Choroid plexus epithelial cell (primary cell): ENCODE data around the gene UBE2Q2.
"Not testable (repeated sequence)": the region's sequence is repeated elsewhere in the genome, so short reads cannot be mapped to it uniquely, and the experiment has no call there.

Experiments
- DNase-seq: peaks from one replicate; pipeline ENCODE4 v3.0.0-alpha.2; 2010; ENCODE audit warnings: low read depth
- H3K4me3 ChIP-seq: 2 replicates; pipeline ENCODE4 v1.5.1; 2011; ENCODE audit warnings: low read depth, mild to moderate bottlenecking, control low read depth, low read length, moderate library complexity
- TF ChIP-seq, protein P1 (sequence below): conservative IDR thresholded peaks from 2 replicates; pipeline ENCODE4 v1.5.1; 2011; ENCODE audit warnings: low read depth, mild to moderate bottlenecking, control low read depth, inconsistent platforms, low read length, moderate library complexity

UBE2Q2 gene

DNA sequence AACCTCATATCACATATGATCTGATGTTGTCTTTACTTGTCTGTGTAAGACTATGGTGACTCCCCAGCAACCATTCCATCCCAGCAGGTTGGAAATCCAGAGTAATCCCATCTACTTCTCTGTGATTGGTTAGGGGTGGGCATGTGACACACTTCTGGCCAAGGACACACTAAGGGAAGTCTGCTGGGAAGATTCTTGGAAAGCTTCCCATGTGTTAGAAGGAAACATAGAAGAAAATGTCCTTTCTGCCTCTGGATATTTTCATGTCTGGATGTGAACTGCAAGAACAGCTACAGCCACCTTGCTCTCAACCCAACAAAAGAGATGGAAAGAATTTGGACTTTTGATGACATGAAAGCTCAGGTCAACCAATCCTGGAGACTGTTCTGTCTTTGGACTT, 2.6 kb upstream of the UBE2Q2 start:
- H3K4me3 ChIP-seq: no peak overlapping the region
- TF ChIP-seq, protein P1, sequence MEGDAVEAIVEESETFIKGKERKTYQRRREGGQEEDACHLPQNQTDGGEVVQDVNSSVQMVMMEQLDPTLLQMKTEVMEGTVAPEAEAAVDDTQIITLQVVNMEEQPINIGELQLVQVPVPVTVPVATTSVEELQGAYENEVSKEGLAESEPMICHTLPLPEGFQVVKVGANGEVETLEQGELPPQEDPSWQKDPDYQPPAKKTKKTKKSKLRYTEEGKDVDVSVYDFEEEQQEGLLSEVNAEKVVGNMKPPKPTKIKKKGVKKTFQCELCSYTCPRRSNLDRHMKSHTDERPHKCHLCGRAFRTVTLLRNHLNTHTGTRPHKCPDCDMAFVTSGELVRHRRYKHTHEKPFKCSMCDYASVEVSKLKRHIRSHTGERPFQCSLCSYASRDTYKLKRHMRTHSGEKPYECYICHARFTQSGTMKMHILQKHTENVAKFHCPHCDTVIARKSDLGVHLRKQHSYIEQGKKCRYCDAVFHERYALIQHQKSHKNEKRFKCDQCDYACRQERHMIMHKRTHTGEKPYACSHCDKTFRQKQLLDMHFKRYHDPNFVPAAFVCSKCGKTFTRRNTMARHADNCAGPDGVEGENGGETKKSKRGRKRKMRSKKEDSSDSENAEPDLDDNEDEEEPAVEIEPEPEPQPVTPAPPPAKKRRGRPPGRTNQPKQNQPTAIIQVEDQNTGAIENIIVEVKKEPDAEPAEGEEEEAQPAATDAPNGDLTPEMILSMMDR: no peak
- DNase-seq: peak; percentile 73

DNA sequence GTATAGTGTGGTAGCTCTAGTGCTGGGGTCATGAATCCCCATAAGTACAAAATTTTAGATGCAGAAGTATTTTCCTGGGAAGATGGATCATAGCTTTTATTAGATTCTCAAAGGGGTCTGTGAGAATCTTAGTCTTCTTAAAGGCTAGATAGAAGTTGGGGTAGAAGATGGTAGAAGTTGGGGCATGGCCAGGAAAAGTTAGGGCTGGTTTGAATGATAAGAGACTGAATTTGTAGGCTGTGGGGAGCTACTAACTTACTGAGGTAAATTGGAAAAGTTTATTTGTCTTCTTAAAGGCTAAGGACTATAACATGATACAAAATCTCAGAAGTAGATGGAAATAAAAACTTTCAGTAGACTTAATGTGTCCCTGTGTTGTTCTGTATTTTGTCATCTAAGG, 1.6 kb upstream of the UBE2Q2 start:
- H3K4me3 ChIP-seq: no peak overlapping the region
- TF ChIP-seq, protein P1: no peak
- DNase-seq: no peak

DNA sequence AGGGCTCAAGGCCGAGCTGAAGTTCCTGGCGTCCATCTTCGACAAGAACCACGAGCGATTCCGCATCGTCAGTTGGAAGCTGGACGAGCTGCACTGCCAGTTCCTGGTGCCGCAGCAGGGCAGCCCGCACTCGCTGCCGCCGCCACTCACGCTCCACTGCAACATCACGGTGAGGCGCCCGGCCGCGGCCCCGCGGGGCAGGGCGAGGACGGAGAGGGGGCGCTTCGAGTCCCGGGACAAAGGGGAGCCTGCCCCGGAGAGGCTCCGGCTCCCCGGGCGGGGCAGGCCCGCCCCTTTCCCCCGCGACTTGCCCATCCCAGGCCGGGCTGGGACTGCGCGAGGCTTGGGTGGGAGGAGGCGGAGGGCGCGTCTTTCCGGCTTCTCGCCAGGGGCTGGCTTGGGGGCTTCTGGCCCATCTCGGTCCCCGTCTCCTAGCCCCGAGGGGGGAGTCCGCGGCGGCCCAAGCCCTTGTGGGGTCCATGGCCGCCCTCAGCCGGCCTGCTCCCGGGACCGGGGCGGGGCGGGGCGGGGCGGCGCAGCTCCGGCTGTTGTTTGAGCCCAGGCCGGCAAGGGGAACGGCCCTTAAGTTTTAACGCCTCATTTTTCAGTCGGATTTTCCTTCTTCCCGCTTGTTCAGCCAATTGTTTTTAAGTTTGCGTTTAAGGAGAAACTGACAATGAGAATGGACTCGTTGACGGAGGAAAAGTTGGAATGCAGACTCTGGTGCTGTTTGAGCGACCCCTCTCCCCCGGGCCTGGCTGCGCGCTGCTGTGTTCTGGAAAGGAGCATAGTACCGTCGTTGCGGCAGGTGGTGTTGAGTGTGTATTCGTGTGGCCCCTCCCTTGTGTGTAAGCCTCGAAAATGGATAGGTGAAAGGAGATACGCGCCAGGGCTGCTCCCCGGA, 683 bp downstream of the UBE2Q2 start:
- peak overlapping the region; percentile 86 for H3K4me3 ChIP-seq
- TF ChIP-seq, protein P1: no peak
- peak; percentile 56 for DNase-seq

DNA sequence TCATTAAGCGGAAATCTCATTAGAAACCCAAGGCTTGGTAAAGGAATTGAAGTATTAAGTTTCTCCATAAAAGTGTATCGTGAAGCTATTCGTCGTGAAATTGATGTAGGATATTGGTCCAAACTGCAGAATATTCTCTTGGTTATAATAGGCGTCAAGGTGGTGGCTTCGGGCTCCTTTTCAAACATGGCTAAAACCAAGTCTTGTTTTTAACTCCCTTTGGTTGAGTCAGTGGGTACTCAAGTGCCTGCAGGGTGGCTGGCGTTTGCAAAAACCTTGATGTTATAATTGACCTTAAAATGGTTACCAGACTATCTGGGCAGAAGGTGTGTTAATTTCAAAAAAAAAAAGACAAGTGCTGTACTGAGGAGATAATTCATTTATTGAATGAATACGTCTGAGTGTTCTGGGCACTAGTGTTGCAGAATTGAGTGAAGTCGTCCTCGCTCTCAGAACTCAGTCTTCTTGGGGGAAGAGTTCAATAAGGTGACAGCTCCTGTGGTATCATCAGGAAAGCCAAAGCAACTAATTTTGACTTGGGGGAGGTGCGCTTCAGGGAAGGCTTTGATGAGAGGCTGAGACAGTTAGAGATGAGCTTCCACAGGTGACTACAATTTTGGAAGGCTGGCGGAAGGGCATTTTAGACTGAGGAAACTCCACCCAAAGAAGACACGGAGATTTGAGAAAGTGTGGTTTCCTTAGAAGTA, 1.5 kb downstream of the UBE2Q2 start:
- TF ChIP-seq, protein P1: no peak
- peak overlapping the region; percentile 86 for H3K4me3 ChIP-seq
- DNase-seq: no peak

DNA sequence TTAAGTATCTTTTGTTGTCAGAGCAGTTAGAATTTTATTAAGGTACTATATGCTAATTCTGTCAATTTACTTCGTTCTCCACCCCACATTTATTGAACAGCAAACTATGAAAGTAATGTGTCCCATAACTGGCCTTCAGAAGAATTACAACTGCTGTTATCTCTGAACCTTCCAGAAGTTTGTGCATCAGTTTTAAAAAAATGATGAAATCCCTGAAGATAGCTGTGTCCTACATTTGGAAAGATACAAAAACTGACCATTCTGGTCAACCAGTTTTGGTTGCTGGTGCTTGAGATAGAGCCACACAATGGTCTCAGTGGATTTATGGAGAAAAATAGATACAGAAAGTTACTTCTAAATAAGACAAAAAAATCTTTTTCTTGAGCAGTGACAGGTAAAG, 5.9 kb downstream of the UBE2Q2 start:
- TF ChIP-seq, protein P1: no peak
- H3K4me3 ChIP-seq: no peak overlapping the region
- DNase-seq: no peak

DNA sequence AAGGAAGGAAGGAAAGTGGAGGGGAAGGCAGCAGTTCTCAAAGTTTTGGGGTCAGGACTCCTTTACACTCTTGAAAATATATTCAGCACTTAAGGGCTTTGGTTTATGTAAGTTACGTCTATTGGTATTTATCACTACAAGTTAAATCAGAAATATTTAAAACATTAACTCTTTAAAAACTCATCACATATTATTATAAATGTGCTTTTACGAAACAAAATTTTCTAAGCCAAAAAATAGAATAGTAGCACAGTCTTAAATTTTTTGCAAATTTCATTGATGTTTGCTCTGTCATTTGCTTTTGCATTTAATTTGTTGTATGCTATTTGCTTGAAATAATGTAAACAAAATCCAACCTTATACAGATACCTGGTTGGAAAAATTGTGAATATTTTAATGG, 7.5 kb downstream of the UBE2Q2 start:
- DNase-seq: no peak
- TF ChIP-seq, protein P1: no peak
- H3K4me3 ChIP-seq: no peak overlapping the region

DNA sequence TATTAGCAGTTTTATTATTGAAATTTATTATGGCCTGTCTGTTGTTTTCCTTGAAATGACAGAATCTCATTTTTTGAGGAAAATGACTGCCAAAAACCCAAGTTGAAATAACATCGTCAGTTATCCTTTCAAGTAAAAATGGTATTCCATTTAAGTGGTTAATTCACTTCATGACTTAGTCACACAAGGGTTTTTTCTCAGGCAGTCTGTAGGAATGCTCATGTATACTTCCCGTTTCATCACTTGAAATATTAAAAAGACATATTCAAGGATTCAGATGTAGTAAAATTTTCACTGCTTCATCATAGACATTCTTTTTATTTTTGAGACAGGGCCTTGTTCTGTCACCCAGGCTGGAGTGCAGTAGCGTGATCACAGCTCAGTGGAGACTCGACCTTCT, 8.3 kb downstream of the UBE2Q2 start:
- DNase-seq, H3K4me3 ChIP-seq: not testable (repeated sequence)
